GM12875 (cell line): ENCODE data around the gene KCNH1.

ENCODE experiments used
- H3K4me3 ChIP-seq: one replicate; pipeline ENCODE4 v1.5.1; 2011; ENCODE audit warnings: low read depth, low read length, control low read depth
- TF ChIP-seq, protein P1 (sequence below): IDR thresholded peaks from 2 replicates; pipeline ENCODE4 v1.5.1; 2011; ENCODE audit warnings: low read depth, mild to moderate bottlenecking, control low read depth, inconsistent platforms, low read length, moderate library complexity, borderline replicate concordance; ENCODE audit not compliant: insufficient read depth

KCNH1 gene

DNA sequence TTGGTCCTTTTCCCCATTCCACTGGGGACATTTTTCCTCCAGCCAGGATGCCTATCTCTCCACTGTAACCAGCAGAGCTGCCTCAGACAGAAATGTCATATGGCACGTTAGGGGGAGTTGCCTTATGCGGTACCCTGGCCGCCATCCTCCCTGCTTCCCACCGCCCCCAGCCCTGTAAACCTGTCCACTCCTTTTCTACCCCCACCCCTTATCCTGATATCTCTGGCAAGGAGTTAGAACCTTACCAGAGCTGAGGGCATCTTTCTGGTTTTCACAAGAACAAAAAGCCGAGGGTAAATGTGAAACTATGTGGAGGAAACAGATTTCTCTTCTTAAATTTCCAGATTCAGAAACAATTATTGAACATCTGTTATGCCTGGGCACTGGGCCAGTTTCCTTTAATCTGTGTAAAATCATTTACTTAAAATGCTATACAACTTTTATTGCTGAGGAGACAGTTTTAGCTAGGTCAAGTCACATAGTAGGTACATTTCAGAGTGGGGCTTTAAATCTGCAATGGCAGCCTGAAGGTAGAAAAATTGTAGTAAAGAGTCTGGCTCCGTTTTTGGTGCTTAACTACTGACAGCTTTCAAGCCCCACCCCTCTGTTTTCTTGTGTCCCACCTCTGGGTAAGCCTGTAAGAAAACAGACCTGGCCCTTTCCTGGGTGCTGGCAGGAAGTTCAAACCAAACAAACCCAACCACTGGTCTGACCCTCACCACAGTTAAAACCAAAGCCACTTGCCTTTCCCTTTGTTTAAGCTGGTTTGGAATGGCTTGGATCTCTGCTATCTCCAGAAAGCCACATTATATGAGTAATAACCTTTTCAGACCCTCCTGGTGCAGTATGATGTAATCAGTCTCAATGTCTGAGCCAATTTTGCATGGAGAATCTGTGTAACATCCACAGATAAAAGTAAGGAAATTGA, 486.3 kb downstream of the KCNH1 start:
- H3K4me3 ChIP-seq = no peak overlapping the region
- TF ChIP-seq, protein P1, sequence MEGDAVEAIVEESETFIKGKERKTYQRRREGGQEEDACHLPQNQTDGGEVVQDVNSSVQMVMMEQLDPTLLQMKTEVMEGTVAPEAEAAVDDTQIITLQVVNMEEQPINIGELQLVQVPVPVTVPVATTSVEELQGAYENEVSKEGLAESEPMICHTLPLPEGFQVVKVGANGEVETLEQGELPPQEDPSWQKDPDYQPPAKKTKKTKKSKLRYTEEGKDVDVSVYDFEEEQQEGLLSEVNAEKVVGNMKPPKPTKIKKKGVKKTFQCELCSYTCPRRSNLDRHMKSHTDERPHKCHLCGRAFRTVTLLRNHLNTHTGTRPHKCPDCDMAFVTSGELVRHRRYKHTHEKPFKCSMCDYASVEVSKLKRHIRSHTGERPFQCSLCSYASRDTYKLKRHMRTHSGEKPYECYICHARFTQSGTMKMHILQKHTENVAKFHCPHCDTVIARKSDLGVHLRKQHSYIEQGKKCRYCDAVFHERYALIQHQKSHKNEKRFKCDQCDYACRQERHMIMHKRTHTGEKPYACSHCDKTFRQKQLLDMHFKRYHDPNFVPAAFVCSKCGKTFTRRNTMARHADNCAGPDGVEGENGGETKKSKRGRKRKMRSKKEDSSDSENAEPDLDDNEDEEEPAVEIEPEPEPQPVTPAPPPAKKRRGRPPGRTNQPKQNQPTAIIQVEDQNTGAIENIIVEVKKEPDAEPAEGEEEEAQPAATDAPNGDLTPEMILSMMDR = no peak

DNA sequence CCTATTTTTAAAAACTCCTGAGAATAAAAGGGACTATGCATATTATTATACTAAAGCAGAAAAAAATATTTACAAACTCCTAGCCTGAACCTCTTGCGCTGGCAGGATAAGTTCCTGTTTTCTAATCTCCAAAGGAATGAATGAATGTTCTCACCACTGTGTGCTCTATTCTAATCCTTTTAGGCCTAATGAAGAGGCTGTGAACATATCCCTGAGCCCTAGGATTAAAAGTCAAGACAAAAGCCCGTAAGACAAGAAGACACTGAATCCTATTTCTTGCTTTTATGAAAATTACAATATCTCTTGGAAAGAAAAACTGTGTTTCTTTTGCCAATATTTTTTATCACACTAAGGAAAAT, 487.7 kb downstream of the KCNH1 start:
- H3K4me3 ChIP-seq = no peak overlapping the region
- TF ChIP-seq, protein P1 = no peak

DNA sequence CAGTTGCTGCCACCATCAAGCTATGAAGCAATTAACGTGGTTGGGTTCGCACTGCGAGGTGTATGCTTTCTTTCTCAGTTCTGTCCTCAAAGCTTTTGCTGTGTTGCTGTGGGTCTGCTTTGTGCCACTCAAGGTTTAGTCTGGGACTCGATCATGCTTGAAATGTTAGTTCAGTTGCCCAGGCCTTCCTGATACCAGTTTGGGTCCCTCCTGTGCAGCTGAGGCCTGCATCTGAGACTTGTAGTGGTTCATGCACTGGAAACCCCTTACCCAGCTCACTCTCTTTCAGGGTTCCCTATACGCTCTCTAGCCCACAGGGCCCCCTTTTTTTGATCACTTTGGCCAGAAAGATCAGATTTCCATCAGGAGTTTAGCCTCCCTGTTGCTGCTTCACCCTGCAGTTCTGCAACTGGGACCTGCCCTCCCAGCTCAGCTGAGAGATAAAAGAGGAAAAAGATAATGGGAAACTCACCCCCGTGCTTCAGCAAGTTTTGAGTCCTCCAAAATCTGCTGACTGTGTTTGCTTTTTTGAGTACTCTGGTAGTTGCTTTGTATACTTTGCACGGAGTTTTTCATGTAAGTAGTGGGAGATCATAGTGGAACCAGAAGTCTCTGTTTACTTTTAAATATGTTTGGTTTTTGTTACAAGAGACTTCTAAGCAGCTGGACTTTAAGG, 488.2 kb downstream of the KCNH1 start:
- H3K4me3 ChIP-seq = no peak overlapping the region
- TF ChIP-seq, protein P1 = no peak

DNA sequence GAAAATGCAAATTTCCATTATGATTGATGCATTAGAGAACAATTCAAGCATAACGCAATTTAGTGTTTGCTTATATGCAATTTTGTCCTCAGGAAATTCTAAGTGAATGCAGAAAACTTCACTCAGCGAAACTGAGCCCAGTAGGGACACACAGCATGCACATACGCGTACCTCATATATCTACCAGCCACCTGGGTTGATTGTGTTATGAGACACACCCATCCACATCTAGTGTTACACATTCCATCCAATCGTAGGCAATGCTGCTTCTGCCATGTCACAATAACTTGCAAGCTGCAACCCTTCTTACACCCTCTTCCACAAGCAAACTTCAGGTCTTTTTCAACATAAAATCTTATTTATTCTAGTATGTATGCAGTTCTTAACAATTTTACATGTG, 492.4 kb downstream of the KCNH1 start:
- TF ChIP-seq, protein P1 = no peak
- H3K4me3 ChIP-seq = no peak overlapping the region

DNA sequence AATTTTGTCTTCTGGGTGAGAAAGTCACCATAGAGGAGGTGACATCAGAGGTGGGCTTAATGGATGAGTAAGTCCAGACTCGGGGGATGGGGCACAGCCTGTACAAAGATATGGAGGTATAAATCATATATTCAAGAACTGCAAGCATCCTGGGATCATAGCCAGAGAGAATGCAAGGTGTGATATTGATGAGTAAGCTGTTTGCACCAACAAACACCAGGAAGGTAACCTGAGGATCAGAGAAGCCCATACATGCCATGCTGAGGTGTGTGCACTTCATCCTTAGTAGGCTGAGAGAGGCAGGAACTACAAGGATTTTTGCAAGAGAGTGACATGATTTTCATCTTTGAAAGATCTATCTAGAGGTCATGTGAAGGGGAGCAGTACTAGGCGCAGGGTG, 498.8 kb downstream of the KCNH1 start:
- TF ChIP-seq, protein P1 = no peak
- H3K4me3 ChIP-seq = no peak overlapping the region

DNA sequence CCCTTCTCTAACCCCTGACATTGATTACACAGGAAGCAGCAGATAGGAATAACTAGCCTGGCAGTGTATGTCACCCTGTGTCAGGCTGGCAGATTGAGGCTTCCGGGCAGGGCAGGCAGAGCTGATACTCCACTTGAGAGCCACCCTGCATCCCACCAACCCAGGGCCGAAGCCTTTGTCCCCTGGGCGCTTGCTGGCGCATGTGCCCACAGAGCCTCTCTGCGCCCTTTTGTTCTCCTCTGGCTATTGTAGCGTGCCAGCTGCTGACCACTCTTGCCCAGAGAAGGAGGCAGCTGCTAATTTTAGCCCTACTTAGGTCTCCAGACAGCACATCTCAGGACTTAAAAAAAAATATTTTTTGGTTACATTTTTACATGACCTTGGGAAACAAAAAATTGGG, 500.3 kb downstream of the KCNH1 start:
- TF ChIP-seq, protein P1 = no peak
- H3K4me3 ChIP-seq = no peak overlapping the region

DNA sequence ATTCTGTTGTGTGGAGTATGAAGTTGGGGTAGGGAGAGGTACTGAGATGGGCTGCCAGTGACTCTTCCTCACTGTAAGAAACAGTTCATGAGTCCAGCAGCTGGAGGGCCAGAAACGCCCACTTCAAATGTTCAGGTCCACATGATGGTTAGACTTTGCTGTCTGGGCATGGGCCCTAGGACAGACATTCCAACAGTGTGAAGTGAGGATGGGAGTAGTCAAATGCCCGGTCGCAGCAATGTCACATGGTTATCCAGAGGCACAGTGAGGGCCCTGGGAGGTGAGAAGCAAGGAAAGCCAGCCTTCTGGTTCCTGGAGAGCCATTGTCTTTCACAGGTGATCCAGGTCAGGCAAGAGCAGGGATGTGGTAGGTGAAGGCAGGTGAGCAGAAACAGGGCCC, 500.8 kb downstream of the KCNH1 start:
- TF ChIP-seq, protein P1 = no peak
- H3K4me3 ChIP-seq = no peak overlapping the region
